GM12878 (cell line): ENCODE measurements around the gene MCM3AP.

ENCODE experiments used
- NFIC ChIP-seq: IDR thresholded peaks from 2 replicates; pipeline ENCODE4 v1.6.1; 2012; ENCODE audit warnings: low read depth, mild to moderate bottlenecking, inconsistent platforms, low read length, moderate library complexity
- ZNF384 ChIP-seq: IDR thresholded peaks from 2 replicates; pipeline ENCODE4 v1.6.1; 2012; ENCODE audit warnings: low read depth, mild to moderate bottlenecking, low read length, improper control_type of control experiment, borderline replicate concordance

DNA sequence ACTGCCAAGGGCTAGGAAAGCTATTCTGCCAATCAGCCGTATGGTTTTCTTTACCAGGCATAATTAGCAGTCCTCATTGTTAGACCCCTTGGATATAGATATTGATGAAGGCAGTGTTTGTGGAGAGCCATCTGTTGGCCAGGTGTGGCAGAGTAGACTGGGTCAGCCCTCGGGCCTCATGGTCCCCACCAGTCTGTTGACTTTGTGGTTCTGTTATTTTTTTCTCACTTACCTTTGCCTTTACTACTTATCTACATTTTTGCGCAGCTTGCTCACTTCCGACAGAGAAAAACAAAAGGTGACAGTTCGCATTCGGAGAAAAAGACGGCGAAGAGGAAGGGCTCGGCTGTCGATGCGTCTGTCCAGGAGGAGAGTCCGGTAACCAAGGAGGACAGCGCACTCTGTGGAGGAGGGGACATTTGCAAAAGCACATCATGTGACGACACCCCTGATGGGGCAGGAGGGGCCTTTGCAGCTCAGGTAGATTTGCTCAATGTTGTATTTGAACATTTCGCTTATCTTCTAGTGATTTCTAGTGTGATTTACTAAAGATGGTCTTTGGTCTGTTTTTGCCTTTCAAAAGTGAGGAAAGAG lies 40.8 kb upstream of the MCM3AP start:
- no peak for TF ChIP-seq ZNF384
- TF ChIP-seq NFIC = no peak
